ENCODE results near the gene DMC1. TPM values are rescaled to one million over a fixed set of nuclear protein-coding genes. Genes with fewer than 3 reads are reported as not detected.
A peak's percentile ranks its signal among the peaks of the same experiment; 100 is the strongest.

Gene DMC1
- total and polyA plus RNA-seq, 2 of the 13 experiments (the other 11 are each of a cell fraction or from before 2014, with no cell fraction given) = 0.82 TPM; not detected in 1

DNA sequence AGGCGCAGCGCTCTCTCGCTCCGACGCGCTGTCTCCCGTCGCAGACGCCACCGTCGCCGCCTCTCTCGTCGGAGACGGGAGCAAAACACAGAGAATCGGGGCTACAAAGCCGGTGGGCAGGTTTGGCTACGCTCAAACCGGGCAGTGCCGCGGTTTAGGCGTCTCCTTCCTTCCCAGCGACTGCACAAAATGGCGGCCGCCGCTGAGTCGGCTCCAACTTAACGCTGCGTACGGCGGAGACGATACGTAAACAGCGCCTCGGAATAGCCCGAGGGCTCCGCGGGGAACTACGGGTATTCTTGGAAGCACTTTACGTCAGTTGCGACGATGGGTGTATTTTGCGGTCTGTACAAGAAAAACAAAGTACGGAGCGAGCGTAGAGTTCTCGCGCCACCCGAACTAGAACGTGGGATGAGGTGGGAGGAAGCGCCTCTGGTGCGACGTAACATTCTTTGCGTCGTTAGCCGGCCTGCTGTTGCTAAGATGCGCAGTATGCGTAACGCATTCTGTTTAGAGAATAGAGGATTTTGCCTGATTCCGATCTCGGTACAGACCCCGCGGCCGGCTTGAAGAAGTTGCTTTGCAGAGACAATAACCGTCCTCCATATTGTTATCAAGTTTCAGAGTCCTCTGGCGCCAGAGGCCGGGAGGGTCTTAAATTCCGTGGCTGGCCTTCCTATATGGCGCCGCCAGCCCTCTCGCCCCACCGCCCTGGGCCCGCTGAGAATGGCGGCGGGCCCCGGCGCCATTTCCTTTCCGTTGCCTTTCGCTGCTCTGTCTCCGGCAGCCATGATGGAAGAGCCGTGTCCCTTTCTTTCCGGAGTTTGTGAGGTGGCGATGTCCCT lies 63.6 kb downstream of the DMC1 start, which contains the start of gene DDX17 (continued):
- TF ChIP-seq, protein P1, sequence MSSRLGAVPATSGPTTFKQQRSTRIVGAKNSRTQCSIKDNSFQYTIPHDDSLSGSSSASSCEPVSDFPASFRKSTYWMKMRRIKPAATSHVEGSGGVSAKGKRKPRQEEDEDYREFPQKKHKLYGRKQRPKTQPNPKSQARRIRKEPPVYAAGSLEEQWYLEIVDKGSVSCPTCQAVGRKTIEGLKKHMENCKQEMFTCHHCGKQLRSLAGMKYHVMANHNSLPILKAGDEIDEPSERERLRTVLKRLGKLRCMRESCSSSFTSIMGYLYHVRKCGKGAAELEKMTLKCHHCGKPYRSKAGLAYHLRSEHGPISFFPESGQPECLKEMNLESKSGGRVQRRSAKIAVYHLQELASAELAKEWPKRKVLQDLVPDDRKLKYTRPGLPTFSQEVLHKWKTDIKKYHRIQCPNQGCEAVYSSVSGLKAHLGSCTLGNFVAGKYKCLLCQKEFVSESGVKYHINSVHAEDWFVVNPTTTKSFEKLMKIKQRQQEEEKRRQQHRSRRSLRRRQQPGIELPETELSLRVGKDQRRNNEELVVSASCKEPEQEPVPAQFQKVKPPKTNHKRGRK (CRISPR knock-in tag; IDR thresholded peaks at IDR 0.05) = no peak
- TF ChIP-seq EZH2 (conservative IDR thresholded peaks at IDR 0.05; ENCODE audit: low read depth, low read length) (no peak), ZNF772 (CRISPR knock-in tag; IDR thresholded peaks at IDR 0.05) (0 out of 2 replicates have a peak, but pooled peaks have one; percentile 7), KDM1A (CRISPR knock-in tag; IDR thresholded peaks at IDR 0.05) (no peak), SRY (CRISPR knock-in tag; IDR thresholded peaks at IDR 0.05) (peak; percentile 91), ZFYVE20 (CRISPR knock-in tag; IDR thresholded peaks at IDR 0.05; ENCODE audit: borderline replicate concordance, low read depth) (no peak), ARNT (IDR thresholded peaks at IDR 0.05) (no peak), AGO1 (IDR thresholded peaks at IDR 0.05; ENCODE audit: low read depth, low read length, poor library complexity, severe bottlenecking) (peak; percentile 100), HNRNPH1 (optimal IDR thresholded peaks at IDR 0.05; ENCODE audit: low read depth, low read length) (peak; percentile 100), RCOR2 (CRISPR knock-in tag; IDR thresholded peaks at IDR 0.05) (no peak), ZNF33B (CRISPR knock-in tag; IDR thresholded peaks at IDR 0.05) (no peak), ELF3 (CRISPR knock-in tag; IDR thresholded peaks at IDR 0.05) (0 out of 2 replicates have a peak, but pooled peaks have one; percentile 53), TRIM24 (CRISPR knock-in tag; IDR thresholded peaks at IDR 0.05) (no peak), SNAI1 (CRISPR knock-in tag; IDR thresholded peaks at IDR 0.05; ENCODE audit: borderline replicate concordance) (peak; percentile 81), ETV5 (CRISPR knock-in tag; IDR thresholded peaks at IDR 0.05; ENCODE audit: borderline replicate concordance) (no peak; the same call in 1 of the 2 replicates), ARHGAP35 (CRISPR knock-in tag; IDR thresholded peaks at IDR 0.05; ENCODE audit: borderline replicate concordance) (0 out of 2 replicates have a peak, but pooled peaks have one; percentile 28)
- TF ChIP-seq, protein P2, sequence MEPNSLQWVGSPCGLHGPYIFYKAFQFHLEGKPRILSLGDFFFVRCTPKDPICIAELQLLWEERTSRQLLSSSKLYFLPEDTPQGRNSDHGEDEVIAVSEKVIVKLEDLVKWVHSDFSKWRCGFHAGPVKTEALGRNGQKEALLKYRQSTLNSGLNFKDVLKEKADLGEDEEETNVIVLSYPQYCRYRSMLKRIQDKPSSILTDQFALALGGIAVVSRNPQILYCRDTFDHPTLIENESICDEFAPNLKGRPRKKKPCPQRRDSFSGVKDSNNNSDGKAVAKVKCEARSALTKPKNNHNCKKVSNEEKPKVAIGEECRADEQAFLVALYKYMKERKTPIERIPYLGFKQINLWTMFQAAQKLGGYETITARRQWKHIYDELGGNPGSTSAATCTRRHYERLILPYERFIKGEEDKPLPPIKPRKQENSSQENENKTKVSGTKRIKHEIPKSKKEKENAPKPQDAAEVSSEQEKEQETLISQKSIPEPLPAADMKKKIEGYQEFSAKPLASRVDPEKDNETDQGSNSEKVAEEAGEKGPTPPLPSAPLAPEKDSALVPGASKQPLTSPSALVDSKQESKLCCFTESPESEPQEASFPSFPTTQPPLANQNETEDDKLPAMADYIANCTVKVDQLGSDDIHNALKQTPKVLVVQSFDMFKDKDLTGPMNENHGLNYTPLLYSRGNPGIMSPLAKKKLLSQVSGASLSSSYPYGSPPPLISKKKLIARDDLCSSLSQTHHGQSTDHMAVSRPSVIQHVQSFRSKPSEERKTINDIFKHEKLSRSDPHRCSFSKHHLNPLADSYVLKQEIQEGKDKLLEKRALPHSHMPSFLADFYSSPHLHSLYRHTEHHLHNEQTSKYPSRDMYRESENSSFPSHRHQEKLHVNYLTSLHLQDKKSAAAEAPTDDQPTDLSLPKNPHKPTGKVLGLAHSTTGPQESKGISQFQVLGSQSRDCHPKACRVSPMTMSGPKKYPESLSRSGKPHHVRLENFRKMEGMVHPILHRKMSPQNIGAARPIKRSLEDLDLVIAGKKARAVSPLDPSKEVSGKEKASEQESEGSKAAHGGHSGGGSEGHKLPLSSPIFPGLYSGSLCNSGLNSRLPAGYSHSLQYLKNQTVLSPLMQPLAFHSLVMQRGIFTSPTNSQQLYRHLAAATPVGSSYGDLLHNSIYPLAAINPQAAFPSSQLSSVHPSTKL (CRISPR knock-in tag; IDR thresholded peaks at IDR 0.05) = peak; percentile 2; the same call in 1 of the 2 replicates
- TF ChIP-seq, protein P3, sequence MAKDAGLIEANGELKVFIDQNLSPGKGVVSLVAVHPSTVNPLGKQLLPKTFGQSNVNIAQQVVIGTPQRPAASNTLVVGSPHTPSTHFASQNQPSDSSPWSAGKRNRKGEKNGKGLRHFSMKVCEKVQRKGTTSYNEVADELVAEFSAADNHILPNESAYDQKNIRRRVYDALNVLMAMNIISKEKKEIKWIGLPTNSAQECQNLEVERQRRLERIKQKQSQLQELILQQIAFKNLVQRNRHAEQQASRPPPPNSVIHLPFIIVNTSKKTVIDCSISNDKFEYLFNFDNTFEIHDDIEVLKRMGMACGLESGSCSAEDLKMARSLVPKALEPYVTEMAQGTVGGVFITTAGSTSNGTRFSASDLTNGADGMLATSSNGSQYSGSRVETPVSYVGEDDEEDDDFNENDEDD (CRISPR knock-in tag; IDR thresholded peaks at IDR 0.05; ENCODE audit: borderline replicate concordance) = no peak
- TF ChIP-seq, protein P4, sequence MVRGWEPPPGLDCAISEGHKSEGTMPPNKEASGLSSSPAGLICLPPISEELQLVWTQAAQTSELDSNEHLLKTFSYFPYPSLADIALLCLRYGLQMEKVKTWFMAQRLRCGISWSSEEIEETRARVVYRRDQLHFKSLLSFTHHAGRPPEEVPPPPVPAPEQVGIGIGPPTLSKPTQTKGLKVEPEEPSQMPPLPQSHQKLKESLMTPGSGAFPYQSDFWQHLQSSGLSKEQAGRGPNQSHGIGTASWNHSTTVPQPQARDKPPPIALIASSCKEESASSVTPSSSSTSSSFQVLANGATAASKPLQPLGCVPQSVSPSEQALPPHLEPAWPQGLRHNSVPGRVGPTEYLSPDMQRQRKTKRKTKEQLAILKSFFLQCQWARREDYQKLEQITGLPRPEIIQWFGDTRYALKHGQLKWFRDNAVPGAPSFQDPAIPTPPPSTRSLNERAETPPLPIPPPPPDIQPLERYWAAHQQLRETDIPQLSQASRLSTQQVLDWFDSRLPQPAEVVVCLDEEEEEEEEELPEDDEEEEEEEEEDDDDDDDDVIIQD (CRISPR knock-in tag; IDR thresholded peaks at IDR 0.05; ENCODE audit: low read depth) = no peak; the same call in 1 of the 2 replicates
- TF ChIP-seq, protein P5, sequence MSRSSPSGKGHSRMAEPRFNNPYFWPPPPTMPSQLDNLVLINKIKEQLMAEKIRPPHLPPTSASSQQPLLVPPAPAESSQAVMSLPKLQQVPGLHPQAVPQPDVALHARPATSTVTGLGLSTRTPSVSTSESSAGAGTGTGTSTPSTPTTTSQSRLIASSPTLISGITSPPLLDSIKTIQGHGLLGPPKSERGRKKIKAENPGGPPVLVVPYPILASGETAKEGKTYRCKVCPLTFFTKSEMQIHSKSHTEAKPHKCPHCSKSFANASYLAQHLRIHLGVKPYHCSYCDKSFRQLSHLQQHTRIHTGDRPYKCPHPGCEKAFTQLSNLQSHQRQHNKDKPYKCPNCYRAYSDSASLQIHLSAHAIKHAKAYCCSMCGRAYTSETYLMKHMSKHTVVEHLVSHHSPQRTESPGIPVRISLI (CRISPR knock-in tag; IDR thresholded peaks at IDR 0.05; ENCODE audit: borderline replicate concordance) = no peak
